DND-41 (cell line): ENCODE results near the gene LCN15.

Experiments
- CTCF ChIP-seq: IDR thresholded peaks from 2 replicates; pipeline ENCODE4 v1.5.1; 2012; ENCODE audit warnings: borderline replicate concordance, low read length, moderate library complexity, mild to moderate bottlenecking; ENCODE audit not compliant: poor library complexity, severe bottlenecking; ENCODE audit errors: extremely low read depth
- EZH2 ChIP-seq: IDR thresholded peaks from 3 replicates; pipeline ENCODE4 v1.6.1; 2012; ENCODE audit warnings: borderline replicate concordance, low read depth, mild to moderate bottlenecking, moderate library complexity, low read length, inconsistent platforms; ENCODE audit not compliant: severe bottlenecking

- TF ChIP-seq CTCF (no peak), EZH2 (no peak)
Measured at GRCh38 chr9:136729926-136730325, 34.4 kb downstream of the LCN15 start.
